ENCODE data around the gene NEUROD2.

Gene NEUROD2

DNA sequence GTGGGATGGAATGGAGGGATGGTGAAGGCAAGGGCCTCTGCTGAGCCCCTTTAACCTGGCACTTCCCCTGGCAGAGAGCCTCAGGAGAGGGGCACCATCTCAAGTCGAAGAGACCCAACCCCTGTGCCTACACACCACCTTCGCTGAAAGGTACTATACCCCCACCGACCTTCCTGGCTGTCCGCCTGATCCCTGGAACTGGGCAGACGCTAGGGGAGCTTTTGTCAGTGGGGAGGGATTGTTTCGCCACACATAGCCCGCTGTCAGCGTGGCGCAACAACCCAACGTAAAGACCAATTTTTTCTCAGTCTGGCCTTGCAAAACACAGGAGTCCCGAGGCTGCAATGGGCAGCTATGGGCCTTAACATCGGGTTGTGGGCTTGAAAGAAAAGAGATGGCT is 22.2 kb upstream of the NEUROD2 start:
- DNase-seq (ENCODE audit: low read depth), result no peak
- TF ChIP-seq, protein P1, sequence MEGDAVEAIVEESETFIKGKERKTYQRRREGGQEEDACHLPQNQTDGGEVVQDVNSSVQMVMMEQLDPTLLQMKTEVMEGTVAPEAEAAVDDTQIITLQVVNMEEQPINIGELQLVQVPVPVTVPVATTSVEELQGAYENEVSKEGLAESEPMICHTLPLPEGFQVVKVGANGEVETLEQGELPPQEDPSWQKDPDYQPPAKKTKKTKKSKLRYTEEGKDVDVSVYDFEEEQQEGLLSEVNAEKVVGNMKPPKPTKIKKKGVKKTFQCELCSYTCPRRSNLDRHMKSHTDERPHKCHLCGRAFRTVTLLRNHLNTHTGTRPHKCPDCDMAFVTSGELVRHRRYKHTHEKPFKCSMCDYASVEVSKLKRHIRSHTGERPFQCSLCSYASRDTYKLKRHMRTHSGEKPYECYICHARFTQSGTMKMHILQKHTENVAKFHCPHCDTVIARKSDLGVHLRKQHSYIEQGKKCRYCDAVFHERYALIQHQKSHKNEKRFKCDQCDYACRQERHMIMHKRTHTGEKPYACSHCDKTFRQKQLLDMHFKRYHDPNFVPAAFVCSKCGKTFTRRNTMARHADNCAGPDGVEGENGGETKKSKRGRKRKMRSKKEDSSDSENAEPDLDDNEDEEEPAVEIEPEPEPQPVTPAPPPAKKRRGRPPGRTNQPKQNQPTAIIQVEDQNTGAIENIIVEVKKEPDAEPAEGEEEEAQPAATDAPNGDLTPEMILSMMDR (conservative IDR thresholded peaks at IDR 0.05; ENCODE audit: low read depth, low read length), result no peak

DNA sequence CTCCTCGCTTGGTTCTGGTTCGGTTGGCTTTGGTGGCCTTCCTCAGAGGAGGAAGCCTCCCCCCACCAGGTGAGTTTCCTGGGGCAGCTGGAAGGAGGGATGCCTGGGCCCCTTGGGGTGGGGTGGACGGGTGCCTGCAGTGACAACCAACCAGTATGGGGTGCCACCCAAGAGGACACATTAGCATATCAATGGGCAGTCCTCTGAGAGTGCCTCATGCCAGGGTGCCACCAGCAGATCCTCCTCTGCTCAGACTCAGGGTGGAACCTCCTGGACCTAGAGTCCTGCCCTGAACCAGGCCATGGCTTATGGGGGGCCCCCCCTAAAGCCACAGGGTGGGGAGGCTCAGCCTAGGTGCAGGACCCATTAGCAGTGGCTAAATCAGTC is 21.8 kb upstream of the NEUROD2 start:
- DNase-seq (ENCODE audit: low read depth), result no peak
- H3K4me3 ChIP-seq (ENCODE audit: low read depth, low read length), result no peak overlapping the region
- TF ChIP-seq, protein P1 (conservative IDR thresholded peaks at IDR 0.05; ENCODE audit: low read depth, low read length), result no peak

More for the DNA sequence above, 22.2 kb upstream of the NEUROD2 start:
- no peak overlapping the region for H3K4me3 ChIP-seq (ENCODE audit: low read depth, low read length)

DNA sequence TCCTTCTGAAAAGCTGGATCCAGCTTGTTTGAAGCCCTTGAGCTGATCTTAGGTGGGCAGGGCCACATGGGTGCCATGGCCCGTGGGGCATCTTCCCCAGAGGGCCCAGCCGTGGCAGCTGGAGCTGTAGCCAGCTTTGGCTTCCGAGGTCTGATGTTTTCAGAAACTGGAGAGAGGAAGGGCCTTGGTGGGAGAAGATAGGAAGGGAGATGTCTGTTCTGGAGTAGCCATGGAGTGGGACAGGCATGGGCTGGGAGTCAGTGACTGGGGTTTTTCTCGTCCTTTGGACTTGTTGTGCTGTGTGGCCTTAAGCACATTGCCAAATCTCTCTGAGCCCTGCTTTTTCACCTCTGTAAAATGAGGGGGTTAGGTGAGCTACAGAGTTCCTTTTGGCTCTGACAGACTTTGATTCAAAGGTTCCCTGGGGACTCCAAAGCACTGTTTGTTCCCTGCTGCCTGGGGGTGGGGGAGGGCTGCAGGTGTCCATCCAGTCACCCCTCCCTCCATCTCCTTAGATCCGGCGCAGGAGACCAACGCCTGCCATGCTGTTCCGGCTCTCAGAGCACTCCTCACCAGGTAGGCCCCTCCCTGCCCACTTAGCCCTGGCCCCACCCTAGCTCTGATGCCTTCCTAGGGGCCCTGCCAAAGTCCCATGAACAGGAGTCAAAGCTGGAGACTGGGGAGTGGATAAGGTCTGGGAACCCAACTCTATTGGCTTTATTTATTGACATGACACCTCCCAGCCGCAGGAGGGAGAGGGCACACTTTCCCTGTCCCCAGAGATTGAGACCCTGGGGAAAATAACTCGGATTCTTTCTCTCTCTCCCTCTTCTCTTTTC is 21.2 kb upstream of the NEUROD2 start:
- TF ChIP-seq, protein P1 (conservative IDR thresholded peaks at IDR 0.05; ENCODE audit: low read depth, low read length), result no peak
- no peak for DNase-seq (ENCODE audit: low read depth)
- H3K4me3 ChIP-seq (ENCODE audit: low read depth, low read length), result no peak overlapping the region

DNA sequence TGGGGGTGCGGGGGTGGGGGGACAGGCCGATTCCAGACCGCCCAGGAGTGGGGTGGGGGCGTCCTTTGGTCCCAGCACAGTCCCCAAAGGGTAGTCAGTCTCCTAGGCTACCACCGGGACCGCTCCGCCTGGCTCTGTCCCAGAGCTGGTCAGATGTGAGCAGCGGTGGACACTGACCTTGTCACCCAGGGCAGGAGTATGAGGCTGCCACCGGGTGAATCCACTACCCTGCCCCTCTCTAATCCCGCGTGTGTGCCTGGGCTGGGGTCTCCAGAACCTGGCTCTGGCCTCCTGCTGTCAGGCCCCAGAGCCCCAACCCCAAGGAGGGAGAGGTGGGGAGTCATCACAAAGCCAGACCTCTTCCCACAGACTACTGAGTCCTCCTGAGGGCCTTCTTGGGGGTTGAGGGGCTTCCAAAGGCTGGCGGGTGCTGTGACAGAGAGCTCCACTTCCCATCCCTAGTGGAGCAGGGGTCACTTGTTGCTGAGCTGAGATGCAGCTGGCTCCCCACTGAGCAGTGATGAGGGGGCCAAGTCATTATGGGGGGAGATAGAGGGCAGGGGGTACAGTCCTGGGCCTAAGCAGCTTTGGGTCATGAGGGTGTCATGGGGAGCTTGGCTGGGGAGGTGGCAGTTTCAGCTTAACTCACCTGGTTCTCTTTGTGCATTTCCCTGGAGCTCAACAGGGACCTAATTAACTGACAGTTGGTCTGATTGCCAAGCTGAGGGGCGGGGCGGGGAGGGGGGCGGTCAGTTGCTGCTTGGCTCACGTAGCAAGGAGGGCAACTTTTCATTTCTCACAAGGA is 20.2 kb upstream of the NEUROD2 start:
- no peak for DNase-seq (ENCODE audit: low read depth)
- H3K4me3 ChIP-seq (ENCODE audit: low read depth, low read length), result peak overlapping the region; percentile 29
- TF ChIP-seq, protein P1 (conservative IDR thresholded peaks at IDR 0.05; ENCODE audit: low read depth, low read length), result no peak

DNA sequence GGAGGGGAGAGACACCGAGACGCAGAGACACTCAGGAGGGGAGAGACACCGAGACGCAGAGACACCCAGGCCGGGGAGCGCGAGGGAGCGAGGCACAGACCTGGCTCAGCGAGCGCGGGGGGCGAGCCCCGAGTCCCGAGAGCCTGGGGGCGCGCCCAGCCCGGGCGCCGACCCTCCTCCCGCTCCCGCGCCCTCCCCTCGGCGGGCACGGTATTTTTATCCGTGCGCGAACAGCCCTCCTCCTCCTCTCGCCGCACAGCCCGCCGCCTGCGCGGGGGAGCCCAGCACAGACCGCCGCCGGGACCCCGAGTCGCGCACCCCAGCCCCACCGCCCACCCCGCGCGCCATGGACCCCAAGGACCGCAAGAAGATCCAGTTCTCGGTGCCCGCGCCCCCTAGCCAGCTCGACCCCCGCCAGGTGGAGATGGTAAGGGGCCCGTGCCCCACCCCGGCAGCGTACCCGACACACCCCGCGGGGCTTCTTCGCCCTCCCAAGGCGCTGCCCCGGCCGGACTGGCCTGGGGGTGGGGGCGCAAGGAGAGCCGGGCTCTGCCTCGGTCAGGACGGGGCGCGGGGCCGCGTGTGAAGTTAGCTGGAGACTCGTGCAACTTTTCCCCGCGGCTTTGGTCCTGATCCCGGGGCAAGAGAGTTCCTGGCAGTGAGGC is 19.5 kb upstream of the NEUROD2 start:
- TF ChIP-seq, protein P1 (conservative IDR thresholded peaks at IDR 0.05; ENCODE audit: low read depth, low read length), result no peak
- no peak for DNase-seq (ENCODE audit: low read depth)
- H3K4me3 ChIP-seq (ENCODE audit: low read depth, low read length), result peak overlapping the region; percentile 41

DNA sequence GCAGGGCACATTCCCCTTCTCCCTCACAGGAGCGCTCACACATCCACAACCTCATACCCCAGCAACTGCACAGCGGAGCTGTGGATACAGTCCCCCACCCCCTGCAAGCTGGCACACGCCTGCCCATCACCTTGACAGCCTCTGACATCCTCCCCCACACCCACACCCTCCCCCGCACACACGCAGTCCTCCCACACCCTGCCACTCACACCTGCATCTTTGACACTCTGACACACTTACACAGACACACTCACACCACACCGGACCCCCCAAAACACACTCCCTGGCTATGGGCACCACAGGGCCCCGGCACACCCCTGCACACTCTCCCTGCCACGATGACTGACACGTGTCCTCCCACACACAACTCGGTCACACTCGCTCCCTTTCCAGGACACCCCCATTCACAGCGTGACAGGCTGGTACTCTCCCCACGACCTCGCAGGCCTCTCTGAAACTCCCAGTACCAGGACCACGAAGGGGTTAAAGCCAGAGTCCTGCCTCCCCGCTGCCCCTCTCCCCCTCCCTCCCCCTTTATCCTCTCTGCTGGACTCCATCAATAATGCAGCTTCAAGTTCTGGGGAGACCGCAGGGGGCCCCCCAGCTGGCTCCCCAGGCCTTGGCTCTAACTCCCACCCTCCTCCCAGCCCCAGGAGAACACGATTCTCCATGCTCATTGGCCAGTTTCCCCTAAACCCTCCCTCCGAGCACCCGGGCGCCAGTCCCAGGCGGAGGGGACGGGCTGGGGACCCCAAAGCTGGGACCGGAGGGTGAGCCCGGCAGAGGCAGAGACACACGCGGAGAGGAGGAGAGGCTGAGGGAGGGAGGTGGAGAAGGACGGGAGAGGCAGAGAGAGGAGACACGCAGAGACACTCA is 18.7 kb upstream of the NEUROD2 start, which contains the start of gene PPP1R1B:
Gene PPP1R1B, plus strand, starts transcription at position 782 of the 876 bp plus-strand sequence. CDS start 441 bp downstream, outside the sequence.
- peak; percentile 39 for DNase-seq (ENCODE audit: low read depth)
- peak within 1 kb of the TSS; percentile 41 for H3K4me3 ChIP-seq (ENCODE audit: low read depth, low read length)
- TF ChIP-seq, protein P1 (conservative IDR thresholded peaks at IDR 0.05; ENCODE audit: low read depth, low read length), result no peak

Data from choroid plexus epithelial cell (primary cell).